Measurements from ENCODE around the gene CHST11. TPM values are rescaled to one million over a fixed set of nuclear protein-coding genes. Genes with fewer than 3 reads are reported as not detected.

The CHST11 gene
- total RNA-seq, 1 experiment from 2014 or later, result 6.7 TPM

DNA sequence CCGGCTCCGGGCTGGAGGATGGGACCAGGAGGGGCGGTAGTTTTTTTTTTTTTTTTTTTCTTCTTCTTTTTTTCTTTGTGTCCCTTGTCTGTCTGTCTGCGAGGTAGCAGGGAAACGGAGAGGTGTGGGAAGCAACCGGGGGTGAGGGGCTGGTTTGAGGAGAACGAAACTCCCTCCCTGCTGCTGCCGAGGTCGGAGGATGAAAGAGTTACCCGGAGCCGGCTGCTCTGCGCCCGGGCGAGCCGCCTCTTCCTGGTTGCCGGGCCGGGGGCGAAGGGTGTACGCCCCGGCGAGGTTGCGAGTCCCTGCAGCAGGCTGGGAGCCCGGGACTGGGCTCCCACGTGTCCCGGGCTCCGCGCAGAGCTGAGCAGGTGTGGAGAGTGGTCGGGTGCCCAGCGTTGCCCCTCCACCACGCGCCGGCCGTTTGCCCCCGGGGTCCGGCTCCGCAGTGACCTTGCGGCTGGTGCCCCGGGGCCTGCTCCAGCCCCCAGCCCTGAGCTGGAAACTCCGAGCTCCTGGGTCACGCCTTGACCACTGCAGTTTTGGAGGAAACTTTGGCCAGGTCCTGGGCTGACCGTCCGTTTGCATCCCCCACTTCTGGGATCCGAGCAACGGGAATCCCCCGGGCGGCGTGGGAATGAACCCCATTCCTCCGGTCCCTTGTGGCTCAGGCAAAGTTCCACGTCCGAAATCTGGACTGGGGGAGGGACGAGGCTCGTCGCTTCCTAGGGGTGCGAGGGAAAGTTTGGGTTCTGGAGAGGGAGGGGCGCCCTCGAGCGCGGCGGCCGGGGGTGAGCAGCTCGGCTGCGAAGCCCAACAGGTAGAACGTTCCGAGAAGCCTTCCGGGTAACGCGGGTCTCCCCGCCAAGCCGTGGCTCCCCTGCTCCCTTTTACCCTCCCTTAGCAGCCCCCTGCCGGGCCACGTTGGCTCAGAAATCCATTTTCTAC, 1.3 kb downstream of the CHST11 start:
- Histone ChIP-seq H2BK15ac (ENCODE audit: low read depth, low read length) (no peak overlapping the region), H3K79me2 (ENCODE audit: insufficient read depth, low read length) (no peaks in the 10 kb centered on the region; the same call in 1 of the 2 replicates), H4K20me1 (ENCODE audit: control insufficient read depth, insufficient read depth, insufficient read length) (peaks cover 5% of the 10 kb centered on the region), H3K4me1 (ENCODE audit: insufficient read depth, low read length) (peaks cover 9% of the 10 kb centered on the region; the same call in 1 of the 2 replicates), H3K18ac (ENCODE audit: insufficient read length, low read depth, low read length) (peak overlapping the region; percentile 75), H3K4me2 (ENCODE audit: insufficient read depth, insufficient read length, low read length) (peak overlapping the region; percentile 97), H3K23ac (ENCODE audit: insufficient read length, low read depth, low read length) (no peak overlapping the region), H3K27me3 (ENCODE audit: insufficient read depth, low read length) (peaks cover 10% of the 10 kb centered on the region; the same call in 1 of the 2 replicates), H4K5ac (ENCODE audit: insufficient read length, low read depth, low read length) (no peak overlapping the region), H3K4ac (ENCODE audit: low read depth, low read length) (no peak overlapping the region), H4K91ac (ENCODE audit: insufficient read length, low read depth, low read length) (no peak overlapping the region), H2BK12ac (ENCODE audit: insufficient read length, low read depth, low read length) (no peak overlapping the region), H3K9ac (ENCODE audit: extremely low read depth, insufficient read length, low read length) (peak overlapping the region; percentile 52), H2BK5ac (ENCODE audit: insufficient read length, low read length) (no peak overlapping the region), H3K14ac (ENCODE audit: insufficient read depth, low read length) (peak overlapping the region; percentile 84), H2BK20ac (ENCODE audit: low read depth, low read length, poor library complexity, severe bottlenecking) (no peak overlapping the region), H3K23me2 (ENCODE audit: insufficient read length, low read depth, low read length, poor library complexity, severe bottlenecking) (peaks cover 25% of the 10 kb centered on the region), H3K27ac (ENCODE audit: insufficient read length, low read depth, low read length) (no peak overlapping the region), H2BK120ac (ENCODE audit: low read depth, low read length, poor library complexity, severe bottlenecking) (no peak overlapping the region), H2AFZ (ENCODE audit: low read length) (no peak overlapping the region), H3K9me3 (ENCODE audit: control insufficient read depth, low read depth, low read length) (no peaks in the 10 kb centered on the region), H3T11ph (ENCODE audit: low read length) (no peak overlapping the region), H3K56ac (ENCODE audit: insufficient read length, low read depth, low read length) (no peak overlapping the region), H2AK5ac (ENCODE audit: insufficient read length, low read length) (no peak overlapping the region), H3K79me1 (ENCODE audit: insufficient read depth, low read depth, low read length, poor library complexity, severe bottlenecking) (no peaks in the 10 kb centered on the region), H4K8ac (replicated peaks; ENCODE audit: insufficient read length, low read depth, low read length) (no peak overlapping the region)
- no CpG with 5 or more reads among the region's 71 CpGs for WGBS (ENCODE audit: extremely low coverage, insufficient read length, low lambda C conversion rate)
- H3K4me3 Mint-ChIP-seq, result peak overlapping the region; percentile 90 to 99
- DNase-seq, result no peak
- peaks cover 58% of the 10 kb centered on the region for H3K27me3 Mint-ChIP-seq (ENCODE audit: low read depth)
- H3K36me3 Mint-ChIP-seq (ENCODE audit: insufficient read depth in 1 of 3, low read depth in 3 of 3), result peaks cover 0 to 2% (median 0%) of the 10 kb centered on the region in 3 experiments; a peak in 2 of 7 replicates
- TF ChIP-seq, protein P1, sequence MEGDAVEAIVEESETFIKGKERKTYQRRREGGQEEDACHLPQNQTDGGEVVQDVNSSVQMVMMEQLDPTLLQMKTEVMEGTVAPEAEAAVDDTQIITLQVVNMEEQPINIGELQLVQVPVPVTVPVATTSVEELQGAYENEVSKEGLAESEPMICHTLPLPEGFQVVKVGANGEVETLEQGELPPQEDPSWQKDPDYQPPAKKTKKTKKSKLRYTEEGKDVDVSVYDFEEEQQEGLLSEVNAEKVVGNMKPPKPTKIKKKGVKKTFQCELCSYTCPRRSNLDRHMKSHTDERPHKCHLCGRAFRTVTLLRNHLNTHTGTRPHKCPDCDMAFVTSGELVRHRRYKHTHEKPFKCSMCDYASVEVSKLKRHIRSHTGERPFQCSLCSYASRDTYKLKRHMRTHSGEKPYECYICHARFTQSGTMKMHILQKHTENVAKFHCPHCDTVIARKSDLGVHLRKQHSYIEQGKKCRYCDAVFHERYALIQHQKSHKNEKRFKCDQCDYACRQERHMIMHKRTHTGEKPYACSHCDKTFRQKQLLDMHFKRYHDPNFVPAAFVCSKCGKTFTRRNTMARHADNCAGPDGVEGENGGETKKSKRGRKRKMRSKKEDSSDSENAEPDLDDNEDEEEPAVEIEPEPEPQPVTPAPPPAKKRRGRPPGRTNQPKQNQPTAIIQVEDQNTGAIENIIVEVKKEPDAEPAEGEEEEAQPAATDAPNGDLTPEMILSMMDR (conservative IDR thresholded peaks at IDR 0.05), result no peak
- peaks cover 34 to 43% of the 10 kb centered on the region in 2 experiments for H3K4me1 Mint-ChIP-seq
- no peaks in the 10 kb centered on the region for H3K9me3 Mint-ChIP-seq
- no peak overlapping the region for H3K27ac Mint-ChIP-seq
